HepG2 (cell line): ENCODE results near the gene RGP1. TPM values are rescaled to one million over a fixed set of nuclear protein-coding genes. Genes with fewer than 3 reads are reported as not detected.

Source experiments
- ARNT2 ChIP-seq: sonication (generic); formaldehyde crosslinking; IDR thresholded peaks from 2 replicates; pipeline ENCODE4 v1.8.0; 2022; ENCODE audit warnings: mild to moderate bottlenecking, low read depth, missing genetic modification reagents, moderate library complexity
- ATM ChIP-seq: fragments of 450-650 bp; IDR thresholded peaks from 2 replicates; pipeline ENCODE4 v1.7.1; 2017; ENCODE audit warnings: mild to moderate bottlenecking, borderline replicate concordance
- CENPX ChIP-seq: sonication (generic); formaldehyde crosslinking; IDR thresholded peaks from 2 replicates; pipeline ENCODE4 v1.9.0; 2021; ENCODE audit warnings: mild to moderate bottlenecking, missing genetic modification reagents, moderate library complexity
- FOXA1 ChIP-seq, 2 experiments: fragments of 450-650 bp in 1 of 2; sonication (generic) in 1 of 2; formaldehyde crosslinking in 1 of 2; IDR thresholded peaks; 2 replicates each; pipeline versions ENCODE4 v1.4.0 to v1.6.1; 2016 to 2020; ENCODE audit warnings: missing genetic modification reagents in 1 of 2
- GABPA ChIP-seq, 2 experiments: IDR thresholded peaks; 2 replicates each; pipeline ENCODE4 v1.6.1; 2011 to 2016; ENCODE audit warnings: low read depth in 2 of 2, low read length in 1 of 2, missing biosample characterization in 1 of 2, missing genetic modification characterization in 1 of 2
- HNF4G ChIP-seq, 2 experiments: sonication (generic) in 1 of 2; formaldehyde crosslinking in 1 of 2; IDR thresholded peaks; 2 replicates each; pipeline versions ENCODE4 v1.4.0 to v1.6.1; 2011 to 2020; ENCODE audit warnings: borderline replicate concordance in 2 of 2, low read depth in 2 of 2, mild to moderate bottlenecking in 2 of 2, low read length in 1 of 2, missing genetic modification reagents in 1 of 2, moderate library complexity in 1 of 2
- HOXD1 ChIP-seq: sonication (generic); formaldehyde crosslinking; IDR thresholded peaks from 2 replicates; pipeline ENCODE4 v1.5.0; 2020; ENCODE audit warnings: missing genetic modification reagents
- MNT ChIP-seq: fragments of 450-650 bp; IDR thresholded peaks from 2 replicates; pipeline ENCODE4 v1.6.1; 2016
- REPIN1 ChIP-seq: sonication (generic); formaldehyde crosslinking; IDR thresholded peaks from 2 replicates; pipeline ENCODE4 v1.8.0; 2022; ENCODE audit warnings: missing genetic modification reagents, low read depth, mild to moderate bottlenecking, borderline replicate concordance
- RFXANK ChIP-seq: IDR thresholded peaks from 2 replicates; pipeline ENCODE4 v1.6.1; 2016
- SOX13 ChIP-seq, 3 experiments: fragments of 450-650 bp in 1 of 3; sonication (generic) in 1 of 3; formaldehyde crosslinking in 1 of 3; IDR thresholded peaks in 2 of 3; conservative IDR thresholded peaks in 1 of 3; 2 replicates each; pipeline versions ENCODE4 v1.5.0 to v1.6.1; 2016 to 2020; ENCODE audit warnings: antibody characterized with exemption in 1 of 3, mild to moderate bottlenecking in 1 of 3, missing compliant biosample characterization in 1 of 3, missing genetic modification reagents in 1 of 3, moderate library complexity in 1 of 3
- SP5 ChIP-seq: IDR thresholded peaks from 2 replicates; pipeline ENCODE4 v1.6.1; 2016; ENCODE audit warnings: low read depth, borderline replicate concordance
- SRSF4 ChIP-seq: fragments of 200-400 bp; formaldehyde crosslinking; IDR thresholded peaks from one replicate; pipeline ENCODE4 v1.6.1; 2018; ENCODE audit warnings: mild to moderate bottlenecking, low read depth, low read length, moderate library complexity; ENCODE audit not compliant: poor library complexity, severe bottlenecking
- TBX3 ChIP-seq: fragments of 450-650 bp; IDR thresholded peaks from 2 replicates; pipeline ENCODE4 v1.6.1; 2017; ENCODE audit warnings: antibody characterized with exemption, mild to moderate bottlenecking, inconsistent platforms, borderline replicate concordance
- TRIM22 ChIP-seq: fragments of 450-650 bp; IDR thresholded peaks from 2 replicates; pipeline ENCODE4 v1.6.1; 2017
- ZNF121 ChIP-seq: sonication (generic); formaldehyde crosslinking; IDR thresholded peaks from 2 replicates; pipeline ENCODE4 v1.5.0; 2020; ENCODE audit warnings: mild to moderate bottlenecking, missing genetic modification reagents
- ZNF292 ChIP-seq: sonication (generic); formaldehyde crosslinking; IDR thresholded peaks from 2 replicates; pipeline ENCODE4 v1.8.1; 2022; ENCODE audit warnings: mild to moderate bottlenecking, low read depth, missing genetic modification reagents, borderline replicate concordance
- ZNF382 ChIP-seq: sonication (generic); formaldehyde crosslinking; IDR thresholded peaks from 2 replicates; pipeline ENCODE4 v1.5.0; 2020; ENCODE audit warnings: missing genetic modification reagents, mild to moderate bottlenecking, borderline replicate concordance
- ZNF546 ChIP-seq: sonication (generic); formaldehyde crosslinking; conservative IDR thresholded peaks from 2 replicates; pipeline ENCODE4 v1.8.1; 2023; ENCODE audit warnings: mild to moderate bottlenecking, missing genetic modification reagents
- ZNF572 ChIP-seq: sonication (generic); formaldehyde crosslinking; IDR thresholded peaks from 2 replicates; pipeline ENCODE4 v1.5.1; 2020; ENCODE audit warnings: mild to moderate bottlenecking, missing genetic modification reagents
- ZNF597 ChIP-seq: sonication (generic); formaldehyde crosslinking; IDR thresholded peaks from 2 replicates; pipeline ENCODE4 v1.5.0; 2020; ENCODE audit warnings: missing genetic modification reagents
- ZNF768 ChIP-seq: sonication (generic); formaldehyde crosslinking; IDR thresholded peaks from 2 replicates; pipeline ENCODE4 v1.4.0; 2020; ENCODE audit warnings: missing genetic modification reagents
- ZSCAN21 ChIP-seq: sonication (generic); formaldehyde crosslinking; IDR thresholded peaks from 2 replicates; pipeline ENCODE4 v1.8.0; 2022; ENCODE audit warnings: mild to moderate bottlenecking, missing genetic modification reagents, moderate library complexity, borderline replicate concordance
- polyA plus RNA-seq, 8 experiments: library from polyadenylated mRNA; depleted of rRNA in 3 of 8; stranded (reverse) in 7 of 8; unstranded in 1 of 8; fragments of >200 nt; fragmentation: Illumina TruSeq in 4 of 8; extraction: Trizol in 4 of 8; gene quantifications; 2 replicates each; pipeline versions ENCODE4 v1.2.1 to v1.2.3, GENCODE V29; 2011 to 2016; ENCODE audit warnings: low read depth in 4 of 8, missing spikeins in 1 of 8, mixed read lengths in 1 of 8; ENCODE audit not compliant: insufficient read depth in 1 of 8
- total RNA-seq, 5 experiments: library from RNA; depleted of rRNA; stranded (reverse); fragments of >200 nt; fragmentation: Illumina TruSeq; extraction: Trizol; gene quantifications; 2 replicates each; pipeline ENCODE4 v1.2.3, GENCODE V29; 2016; ENCODE audit warnings: low read depth in 1 of 5
- TF ChIP-seq, protein P1 (sequence below), 2 experiments: fragments of 450-650 bp in 1 of 2; sonication (generic) in 1 of 2; formaldehyde crosslinking; IDR thresholded peaks; 2 replicates each; pipeline versions ENCODE4 v1.5.0 to v1.8.0; 2020 to 2022; ENCODE audit warnings: mild to moderate bottlenecking in 1 of 2, missing genetic modification reagents in 1 of 2

The RGP1 gene
- total and polyA plus RNA-seq, 2 of the 13 experiments (the other 11 are each of a cell fraction or from before 2014, with no cell fraction given) = 12.7 to 21.0 TPM

- TF ChIP-seq TRIM22 (no peak), ZNF572 (CRISPR knock-in tag) (no peak), GABPA (IDR thresholded peaks at IDR 0.05; ENCODE audit: low read depth, low read length) (peak; percentile 96), GABPA (CRISPR knock-in tag; IDR thresholded peaks at IDR 0.05; ENCODE audit: low read depth) (peak; percentile 87), ZSCAN21 (CRISPR knock-in tag) (peak; percentile 61; the same call in 1 of the 2 replicates), REPIN1 (CRISPR knock-in tag) (peak; percentile 78; the same call in 1 of the 2 replicates), HOXD1 (no peak), ZNF292 (CRISPR knock-in tag) (no peak), ZNF121 (no peak), TBX3 (no peak), HNF4G (IDR thresholded peaks at IDR 0.05; ENCODE audit: borderline replicate concordance, low read depth, low read length) (peak; percentile 50), HNF4G (CRISPR knock-in tag; IDR thresholded peaks at IDR 0.05; ENCODE audit: borderline replicate concordance, low read depth) (no peak), SOX13 (IDR thresholded peaks at IDR 0.05) (no peak), SOX13 (CRISPR knock-in tag; conservative IDR thresholded peaks at IDR 0.05 in 1 of 2, IDR thresholded peaks at IDR 0.05 in 1 of 2) (peak in 1 of 2 experiments; percentile 17; a peak in 1 of 4 replicates), ZNF768 (CRISPR knock-in tag) (no peak), SP5 (0 out of 2 replicates have a peak, but pooled peaks have one; percentile 5), RFXANK (CRISPR knock-in tag) (no peak), SRSF4 (no peak), CENPX (no peak), MNT (no peak), ZNF546 (CRISPR knock-in tag) (no peak), ATM (no peak), ZNF597 (CRISPR knock-in tag) (no peak), FOXA1 (IDR thresholded peaks at IDR 0.05) (no peak), FOXA1 (CRISPR knock-in tag; IDR thresholded peaks at IDR 0.05) (no peak), ZNF382 (no peak), ARNT2 (0 out of 2 replicates have a peak, but pooled peaks have one; percentile 38)
- TF ChIP-seq, protein P1, sequence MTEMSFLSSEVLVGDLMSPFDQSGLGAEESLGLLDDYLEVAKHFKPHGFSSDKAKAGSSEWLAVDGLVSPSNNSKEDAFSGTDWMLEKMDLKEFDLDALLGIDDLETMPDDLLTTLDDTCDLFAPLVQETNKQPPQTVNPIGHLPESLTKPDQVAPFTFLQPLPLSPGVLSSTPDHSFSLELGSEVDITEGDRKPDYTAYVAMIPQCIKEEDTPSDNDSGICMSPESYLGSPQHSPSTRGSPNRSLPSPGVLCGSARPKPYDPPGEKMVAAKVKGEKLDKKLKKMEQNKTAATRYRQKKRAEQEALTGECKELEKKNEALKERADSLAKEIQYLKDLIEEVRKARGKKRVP (CRISPR knock-in tag; IDR thresholded peaks at IDR 0.05) = no peak
Observed at GRCh38 chr9:35748858-35749514, at the start of gene RGP1, which contains the start of gene GBA2 (continued).
